IMR-90 (cell line): ENCODE measurements around the gene RIN1. TPM values are rescaled to one million over a fixed set of nuclear protein-coding genes. Genes with fewer than 3 reads are reported as not detected.
A peak's percentile ranks its signal among the peaks of the same experiment; 100 is the strongest.

ENCODE experiments used
- ATAC-seq: fragments of 200-7000 bp; cut with Tn5 transposase; 2 replicates; pipeline ENCODE4 v1.9.1; 2020; ENCODE audit warnings: low read depth, mild to moderate bottlenecking, moderate library complexity
- BruUV-seq: library from RNA; stranded (reverse); fragments of 400-500 nt; replicated peaks from 2 replicates; lab custom pipeline; 2021; lab: Mats Ljungman, UMichigan
- CTCF ChIA-PET: fragments of 300-600 bp; formaldehyde crosslinking; extraction: SDS; loops from one replicate; lab custom pipeline; 2021; ENCODE audit warnings: antibody characterized with exemption; lab: Yijun Ruan, JAX
- POLR2A ChIA-PET: fragments of 300-600 bp; sonication (Branson Sonifier 250); formaldehyde crosslinking; loops from one replicate; lab custom pipeline; 2022; ENCODE audit warnings: antibody characterized with exemption; ENCODE audit not compliant: unreplicated experiment; lab: Charles Lee
- DNase-seq: peaks from one replicate; pipeline ENCODE4 v3.0.0; 2013
- H2AFZ ChIP-seq: replicated peaks from 2 replicates; pipeline ENCODE3; 2013; ENCODE audit warnings: low read length, mild to moderate bottlenecking; ENCODE audit not compliant: poor library complexity
- H2AK5ac ChIP-seq: 2 replicates; pipeline ENCODE4 v1.6.1; 2013; ENCODE audit warnings: low read depth, low read length, inconsistent platforms
- H2AK9ac ChIP-seq: replicated peaks from 2 replicates; pipeline ENCODE3; 2013; ENCODE audit warnings: mild to moderate bottlenecking, low read depth, low read length, moderate library complexity; ENCODE audit not compliant: poor library complexity
- H2BK120ac ChIP-seq: 2 replicates; pipeline ENCODE4 v1.6.1; 2013; ENCODE audit warnings: low read depth, low read length, inconsistent platforms
- H2BK15ac ChIP-seq: 3 replicates; pipeline ENCODE4 v1.6.1; 2013; ENCODE audit warnings: low read depth, low read length, inconsistent platforms
- H2BK20ac ChIP-seq: 2 replicates; pipeline ENCODE4 v1.6.1; 2013; ENCODE audit warnings: low read depth, mild to moderate bottlenecking, inconsistent platforms, low read length, moderate library complexity
- H2BK5ac ChIP-seq: 2 replicates; pipeline ENCODE4 v1.6.1; 2013; ENCODE audit warnings: mild to moderate bottlenecking, low read depth, low read length, inconsistent platforms; ENCODE audit not compliant: poor library complexity, severe bottlenecking
- H3K14ac ChIP-seq: replicated peaks from 2 replicates; pipeline ENCODE4 v1.6.1; 2013; ENCODE audit warnings: low read depth, low read length, inconsistent platforms
- H3K18ac ChIP-seq: 2 replicates; pipeline ENCODE4 v1.6.1; 2013; ENCODE audit warnings: low read depth, low read length, control low read depth
- H3K23ac ChIP-seq: 2 replicates; pipeline ENCODE4 v1.6.1; 2013; ENCODE audit warnings: low read depth, low read length, inconsistent platforms
- H3K27ac ChIP-seq: 2 replicates; pipeline ENCODE4 v1.5.1; 2013; ENCODE audit warnings: mild to moderate bottlenecking, control low read depth, low read length; ENCODE audit not compliant: insufficient read depth
- H3K27me3 ChIP-seq: 2 replicates; pipeline ENCODE4 v1.6.1; 2013; ENCODE audit warnings: low read length; ENCODE audit not compliant: control insufficient read depth, insufficient read depth
- H3K36me3 ChIP-seq: 2 replicates; pipeline ENCODE4 v1.6.1; 2013; ENCODE audit warnings: low read length, mixed read lengths; ENCODE audit not compliant: control insufficient read depth, insufficient read depth
- H3K4ac ChIP-seq: 2 replicates; pipeline ENCODE4 v1.6.1; 2013; ENCODE audit warnings: low read depth, low read length, inconsistent platforms
- H3K4me1 ChIP-seq: 2 replicates; pipeline ENCODE4 v1.6.1; 2013; ENCODE audit warnings: low read length, mixed read lengths; ENCODE audit not compliant: control insufficient read depth, insufficient read depth
- H3K4me2 ChIP-seq: 2 replicates; pipeline ENCODE4 v1.6.1; 2013; ENCODE audit warnings: low read depth, mild to moderate bottlenecking, control low read depth, low read length, moderate library complexity
- H3K4me3 ChIP-seq: 2 replicates; pipeline ENCODE4 v1.5.1; 2013; ENCODE audit warnings: low read depth, mild to moderate bottlenecking, control low read depth, low read length, moderate library complexity; ENCODE audit not compliant: insufficient read depth
- H3K56ac ChIP-seq: 2 replicates; pipeline ENCODE4 v1.6.1; 2013; ENCODE audit warnings: low read length, inconsistent platforms; ENCODE audit not compliant: insufficient read depth; ENCODE audit errors: extremely low read depth
- H3K79me1 ChIP-seq, 2 experiments: 2 replicates each; pipeline ENCODE4 v1.6.1; 2013; ENCODE audit warnings: low read length in 2 of 2, inconsistent platforms in 1 of 2, low read depth in 1 of 2
- H3K9ac ChIP-seq: 2 replicates; pipeline ENCODE4 v1.6.1; 2013; ENCODE audit warnings: low read depth, low read length, control low read depth
- H3K9me1 ChIP-seq: 2 replicates; pipeline ENCODE4 v1.6.1; 2013; ENCODE audit warnings: low read length, inconsistent platforms; ENCODE audit not compliant: insufficient read depth
- H3K9me3 ChIP-seq: 2 replicates; pipeline ENCODE4 v1.6.1; 2013; ENCODE audit warnings: low read length; ENCODE audit not compliant: control insufficient read depth, insufficient read depth
- H4K20me1 ChIP-seq: 2 replicates; pipeline ENCODE4 v1.6.1; 2013; ENCODE audit warnings: low read length, inconsistent platforms; ENCODE audit not compliant: insufficient read depth
- H4K5ac ChIP-seq: 2 replicates; pipeline ENCODE4 v1.6.1; 2013; ENCODE audit warnings: mild to moderate bottlenecking, low read depth, low read length, control low read depth
- H4K8ac ChIP-seq, 2 experiments: 2 replicates each; pipeline ENCODE4 v1.6.1; 2013; ENCODE audit warnings: low read depth in 2 of 2, low read length in 2 of 2, control low read depth in 1 of 2, inconsistent platforms in 1 of 2
- H4K91ac ChIP-seq: 2 replicates; pipeline ENCODE4 v1.6.1; 2013; ENCODE audit warnings: low read depth, low read length, inconsistent platforms; ENCODE audit not compliant: insufficient read depth
- MAFK ChIP-seq: IDR thresholded peaks from 2 replicates; pipeline ENCODE4 v1.6.1; 2012; ENCODE audit warnings: low read depth, low read length, improper control_type of control experiment
- MAZ ChIP-seq: IDR thresholded peaks from 2 replicates; pipeline ENCODE4 v1.6.1; 2012; ENCODE audit warnings: low read depth, mild to moderate bottlenecking, low read length, improper control_type of control experiment, moderate library complexity, borderline replicate concordance
- WGBS, 2 experiments: methylation state at CpG; one replicate each; pipeline versions ENCODE4 v1.1.5 to v1.1.7; 2013; ENCODE audit warnings: missing lambda C conversion rate in 2 of 2; ENCODE audit not compliant: insufficient read length in 1 of 2; ENCODE audit errors: extremely low coverage in 2 of 2; 5-methylcytosine and 5-hydroxymethylcytosine counted together
- dilution Hi-C: fragments of 300-500 bp; cut with HindIII; formaldehyde crosslinking; loops from one replicate; pipeline ENCODE4 v1.14.3; 2018; ENCODE audit warnings: low sequenced_read_pairs; ENCODE audit not compliant: unreplicated experiment
- in situ Hi-C: fragments of 300-500 bp; cut with MboI; formaldehyde crosslinking; loops from 3 replicates; pipeline ENCODE4 v1.14.3; 2019; ENCODE audit warnings: low sequenced_read_pairs, inconsistent platforms, mixed read lengths
- intact Hi-C: fragments of 100-400 bp; cut with micrococcal nuclease; formaldehyde crosslinking; loops from 2 replicates; pipeline ENCODE4 v1.10.0; 2022
- polyA plus RNA-seq, 3 experiments: library from polyadenylated mRNA; depleted of rRNA; stranded (reverse); fragments of >200 nt; gene quantifications; 2 replicates each; pipeline ENCODE4 v1.2.3, GENCODE V29; 2012; ENCODE audit warnings: low replicate concordance in 1 of 3
- total RNA-seq: library from RNA; depleted of rRNA; stranded (reverse); fragments of >200 nt; gene quantifications from 2 replicates; pipeline ENCODE4 v1.2.3, GENCODE V29; 2012

Gene RIN1
- total and polyA plus RNA-seq, 2 of the 4 experiments (the other 2 are of a cell fraction) = 9.9 to 20.8 TPM

DNA sequence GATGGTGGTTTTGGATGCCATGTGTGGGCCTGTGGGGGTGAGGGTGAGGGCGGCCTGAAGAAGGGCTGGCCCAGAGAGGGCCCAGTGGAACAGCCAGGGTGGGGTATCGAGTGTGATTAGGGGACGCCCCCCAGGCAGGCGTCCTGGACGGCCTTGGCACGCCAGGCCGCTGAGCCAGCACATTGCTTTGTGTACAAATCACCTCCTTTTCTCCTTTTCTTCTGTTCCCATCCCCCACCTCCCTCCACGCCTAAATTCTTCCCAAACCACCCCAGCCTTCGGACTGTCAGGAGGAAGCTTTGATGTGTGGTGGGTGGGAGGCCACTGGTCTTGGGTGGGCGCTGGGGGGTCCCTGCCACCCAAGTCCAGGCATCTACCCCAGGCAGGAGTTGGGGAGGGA is 11.6 kb downstream of the RIN1 start:
- Histone ChIP-seq H4K91ac (peak overlapping the region; percentile 100), H3K14ac (peak overlapping the region; percentile 96), H3K4ac (peak overlapping the region; percentile 100), H3K4me2 (peak overlapping the region; percentile 12), H3K9me3 (no peaks in the 10 kb centered on the region), H2BK5ac (peak overlapping the region; percentile 100), H3K27ac (peak overlapping the region; percentile 79), H2AK5ac (peak overlapping the region; percentile 100), H3K56ac (peak overlapping the region; percentile 29; the same call in 1 of the 2 replicates), H4K8ac (peak overlapping the region; percentile 81 to 95), H2BK20ac (peak overlapping the region; percentile 96), H2BK15ac (peak overlapping the region; percentile 99; the same call in 2 of the 3 replicates), H3K9ac (peak overlapping the region; percentile 18; the same call in 1 of the 2 replicates), H3K36me3 (no peaks in the 10 kb centered on the region), H2AFZ (peak overlapping the region; percentile 96), H4K5ac (peak overlapping the region; percentile 88), H4K20me1 (no peaks in the 10 kb centered on the region), H2BK120ac (peak overlapping the region; percentile 97), H3K4me3 (no peak overlapping the region), H3K79me1 (peaks cover 0 to 35% of the 10 kb centered on the region in 2 experiments; a peak in 3 of 4 replicates), H3K9me1 (peaks cover 29% of the 10 kb centered on the region), H3K27me3 (no peaks in the 10 kb centered on the region), H3K18ac (peak overlapping the region; percentile 91), H3K23ac (peak overlapping the region; percentile 91; the same call in 1 of the 2 replicates), H3K4me1 (peaks cover 43% of the 10 kb centered on the region), H2AK9ac (peak overlapping the region; percentile 97)
- dilution Hi-C loops (no loop called here), intact Hi-C loops (no loop called here), in situ Hi-C loops (no loop called here)
- DNase-seq (no peak), ATAC-seq (peak; percentile 1; the same call in 1 of the 2 replicates)
- BruUV-seq = no TSS peak
- WGBS, 2 experiments = no CpG with 5 or more reads among the region's 10 CpGs
- ChIA-PET POLR2A (no interaction called here), CTCF (no interaction called here)
- no peak for TF ChIP-seq MAZ
- peak; percentile 86 for TF ChIP-seq MAFK
